ENCODE data around the gene ZNF354B. TPM values are rescaled to one million over a fixed set of nuclear protein-coding genes. Genes with fewer than 3 reads are reported as not detected.
"Not testable (repeated sequence)": the region's sequence is repeated elsewhere in the genome, so short reads cannot be mapped to it uniquely, and the experiment has no call there.

The ZNF354B gene
- polyA plus RNA-seq, 1 donor from 2014 or later: 35.1 TPM

DNA sequence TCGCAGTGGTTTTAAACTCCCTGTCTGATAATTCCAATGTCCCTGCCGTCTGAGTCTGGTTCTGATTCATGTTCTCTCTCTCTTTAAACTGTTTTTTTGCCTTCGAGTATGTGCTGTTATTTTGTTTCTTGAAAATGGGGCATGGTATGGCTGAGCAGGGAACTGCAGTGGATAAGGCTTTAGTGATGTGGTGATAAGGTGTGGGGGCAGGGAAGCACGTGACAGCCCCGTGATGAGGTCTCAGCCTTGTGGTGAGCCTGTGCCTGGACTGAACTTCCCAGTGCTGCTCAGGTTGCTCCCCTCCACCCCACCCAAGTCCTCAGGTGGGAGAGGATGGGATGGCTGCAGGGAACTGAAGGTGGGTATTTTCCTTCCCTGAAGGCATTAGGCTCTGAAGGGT is 5.5 kb upstream of the ZNF354B start:
- no peak overlapping the region for H2AFZ ChIP-seq (ENCODE audit: low read depth, low read length)
- no peak overlapping the region for H3K4me3 ChIP-seq (ENCODE audit: low read length)
- no peaks in the 10 kb centered on the region for H3F3A ChIP-seq (ENCODE audit: insufficient read depth, low read length, poor library complexity, severe bottlenecking)
- TF ChIP-seq, protein P1, sequence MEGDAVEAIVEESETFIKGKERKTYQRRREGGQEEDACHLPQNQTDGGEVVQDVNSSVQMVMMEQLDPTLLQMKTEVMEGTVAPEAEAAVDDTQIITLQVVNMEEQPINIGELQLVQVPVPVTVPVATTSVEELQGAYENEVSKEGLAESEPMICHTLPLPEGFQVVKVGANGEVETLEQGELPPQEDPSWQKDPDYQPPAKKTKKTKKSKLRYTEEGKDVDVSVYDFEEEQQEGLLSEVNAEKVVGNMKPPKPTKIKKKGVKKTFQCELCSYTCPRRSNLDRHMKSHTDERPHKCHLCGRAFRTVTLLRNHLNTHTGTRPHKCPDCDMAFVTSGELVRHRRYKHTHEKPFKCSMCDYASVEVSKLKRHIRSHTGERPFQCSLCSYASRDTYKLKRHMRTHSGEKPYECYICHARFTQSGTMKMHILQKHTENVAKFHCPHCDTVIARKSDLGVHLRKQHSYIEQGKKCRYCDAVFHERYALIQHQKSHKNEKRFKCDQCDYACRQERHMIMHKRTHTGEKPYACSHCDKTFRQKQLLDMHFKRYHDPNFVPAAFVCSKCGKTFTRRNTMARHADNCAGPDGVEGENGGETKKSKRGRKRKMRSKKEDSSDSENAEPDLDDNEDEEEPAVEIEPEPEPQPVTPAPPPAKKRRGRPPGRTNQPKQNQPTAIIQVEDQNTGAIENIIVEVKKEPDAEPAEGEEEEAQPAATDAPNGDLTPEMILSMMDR (IDR thresholded peaks at IDR 0.05; ENCODE audit: poor library complexity, severe bottlenecking): no peak
- no peak overlapping the region for H3K27ac ChIP-seq (ENCODE audit: low read length)
- no peak overlapping the region for H3K4me2 ChIP-seq (ENCODE audit: low read length)
- no peaks in the 10 kb centered on the region for H3K36me3 ChIP-seq (ENCODE audit: insufficient read depth, low read length)
- H3K79me2 ChIP-seq (replicated peaks; ENCODE audit: insufficient read depth, low read length): no peaks in the 10 kb centered on the region
- no peaks in the 10 kb centered on the region for H4K20me1 ChIP-seq (ENCODE audit: insufficient read depth)
- no peak overlapping the region for H3K9ac ChIP-seq (ENCODE audit: low read length)
- H3K9me2 ChIP-seq (ENCODE audit: insufficient read depth, low read length): no peaks in the 10 kb centered on the region
- no peaks in the 10 kb centered on the region for H3K27me3 ChIP-seq (ENCODE audit: insufficient read depth, low read depth, low read length)
- no peaks in the 10 kb centered on the region for H3K9me3 ChIP-seq (ENCODE audit: low read length)

DNA sequence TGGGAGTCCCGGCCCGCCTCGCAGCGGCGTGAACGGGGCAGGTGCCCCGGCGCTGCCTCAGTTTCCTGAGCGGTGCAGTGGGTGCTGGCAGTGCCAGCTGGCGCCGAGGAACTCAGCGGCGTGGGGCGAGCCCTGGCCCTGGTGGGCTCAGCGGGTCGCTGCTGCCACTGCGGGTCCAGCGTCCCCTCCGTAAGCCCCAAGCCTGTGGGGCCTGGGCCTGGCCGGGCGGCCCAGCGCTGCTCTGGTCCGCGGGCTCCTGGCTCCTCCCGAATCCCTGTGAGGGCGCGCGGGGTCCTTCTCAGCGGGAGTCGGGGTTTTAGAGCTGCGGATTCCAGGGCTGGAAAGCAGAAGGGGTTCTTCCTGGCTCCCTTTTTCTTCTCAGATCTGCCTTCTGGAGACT is 862 bp downstream of the ZNF354B start:
- H3K9me3 ChIP-seq (ENCODE audit: low read length); H3K4me2 ChIP-seq (ENCODE audit: low read length); H4K20me1 ChIP-seq (ENCODE audit: insufficient read depth); H2AFZ ChIP-seq (ENCODE audit: low read depth, low read length); H3K79me2 ChIP-seq (replicated peaks; ENCODE audit: insufficient read depth, low read length); H3F3A ChIP-seq (ENCODE audit: insufficient read depth, low read length, poor library complexity, severe bottlenecking); H3K27me3 ChIP-seq (ENCODE audit: insufficient read depth, low read depth, low read length); H3K9me2 ChIP-seq (ENCODE audit: insufficient read depth, low read length); H3K27ac ChIP-seq (ENCODE audit: low read length); H3K36me3 ChIP-seq (ENCODE audit: insufficient read depth, low read length): not testable (repeated sequence)
- Histone ChIP-seq H3K9ac (ENCODE audit: low read length) (peak overlapping the region; percentile 75), H3K4me3 (ENCODE audit: low read length) (peak overlapping the region; percentile 83)

DNA sequence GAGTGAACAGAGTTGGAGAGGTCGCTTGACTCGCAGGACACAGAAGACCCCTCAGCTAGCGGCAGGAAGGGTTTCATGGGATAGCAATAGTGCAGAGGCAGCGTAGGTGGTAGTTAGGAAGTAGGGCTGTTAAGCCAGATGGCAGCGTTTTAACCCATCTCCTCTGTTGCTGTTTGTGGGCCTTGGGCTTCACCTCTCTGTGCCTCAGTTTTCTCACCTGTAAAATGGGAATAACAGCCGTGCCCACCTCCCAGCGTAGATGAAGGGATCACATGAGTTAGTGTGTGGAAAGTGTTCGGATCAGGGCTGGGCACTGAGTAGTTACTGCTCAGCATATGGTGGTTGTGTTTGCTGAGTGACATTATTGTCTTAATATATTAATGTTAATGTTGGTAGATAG is 1.9 kb downstream of the ZNF354B start:
- H3K27ac ChIP-seq (ENCODE audit: low read length): no peak overlapping the region
- no peak overlapping the region for H3K4me2 ChIP-seq (ENCODE audit: low read length)
- no peaks in the 10 kb centered on the region for H3K27me3 ChIP-seq (ENCODE audit: insufficient read depth, low read depth, low read length)
- H3K9ac ChIP-seq (ENCODE audit: low read length): no peak overlapping the region
- H3K79me2 ChIP-seq (replicated peaks; ENCODE audit: insufficient read depth, low read length): no peaks in the 10 kb centered on the region
- no peak overlapping the region for H2AFZ ChIP-seq (ENCODE audit: low read depth, low read length)
- H3K9me3 ChIP-seq (ENCODE audit: low read length): no peaks in the 10 kb centered on the region
- no peaks in the 10 kb centered on the region for H3K9me2 ChIP-seq (ENCODE audit: insufficient read depth, low read length)
- no peaks in the 10 kb centered on the region for H3F3A ChIP-seq (ENCODE audit: insufficient read depth, low read length, poor library complexity, severe bottlenecking)
- H3K4me3 ChIP-seq (ENCODE audit: low read length): peak overlapping the region; percentile 50
- TF ChIP-seq POLR2AphosphoS5 (IDR thresholded peaks at IDR 0.05) (no peak), EZH2 (IDR thresholded peaks at IDR 0.05; ENCODE audit: borderline replicate concordance, insufficient read depth, low read length, poor library complexity, severe bottlenecking) (no peak), TAF1 (IDR thresholded peaks at IDR 0.05; ENCODE audit: low read depth) (no peak), MXI1 (conservative IDR thresholded peaks at IDR 0.05; ENCODE audit: poor library complexity, severe bottlenecking) (no peak), RAD21 (conservative IDR thresholded peaks at IDR 0.05) (no peak), SMC3 (conservative IDR thresholded peaks at IDR 0.05; ENCODE audit: poor library complexity) (no peak), EP300 (conservative IDR thresholded peaks at IDR 0.05; ENCODE audit: poor library complexity, severe bottlenecking) (no peak)
- TF ChIP-seq, protein P2, sequence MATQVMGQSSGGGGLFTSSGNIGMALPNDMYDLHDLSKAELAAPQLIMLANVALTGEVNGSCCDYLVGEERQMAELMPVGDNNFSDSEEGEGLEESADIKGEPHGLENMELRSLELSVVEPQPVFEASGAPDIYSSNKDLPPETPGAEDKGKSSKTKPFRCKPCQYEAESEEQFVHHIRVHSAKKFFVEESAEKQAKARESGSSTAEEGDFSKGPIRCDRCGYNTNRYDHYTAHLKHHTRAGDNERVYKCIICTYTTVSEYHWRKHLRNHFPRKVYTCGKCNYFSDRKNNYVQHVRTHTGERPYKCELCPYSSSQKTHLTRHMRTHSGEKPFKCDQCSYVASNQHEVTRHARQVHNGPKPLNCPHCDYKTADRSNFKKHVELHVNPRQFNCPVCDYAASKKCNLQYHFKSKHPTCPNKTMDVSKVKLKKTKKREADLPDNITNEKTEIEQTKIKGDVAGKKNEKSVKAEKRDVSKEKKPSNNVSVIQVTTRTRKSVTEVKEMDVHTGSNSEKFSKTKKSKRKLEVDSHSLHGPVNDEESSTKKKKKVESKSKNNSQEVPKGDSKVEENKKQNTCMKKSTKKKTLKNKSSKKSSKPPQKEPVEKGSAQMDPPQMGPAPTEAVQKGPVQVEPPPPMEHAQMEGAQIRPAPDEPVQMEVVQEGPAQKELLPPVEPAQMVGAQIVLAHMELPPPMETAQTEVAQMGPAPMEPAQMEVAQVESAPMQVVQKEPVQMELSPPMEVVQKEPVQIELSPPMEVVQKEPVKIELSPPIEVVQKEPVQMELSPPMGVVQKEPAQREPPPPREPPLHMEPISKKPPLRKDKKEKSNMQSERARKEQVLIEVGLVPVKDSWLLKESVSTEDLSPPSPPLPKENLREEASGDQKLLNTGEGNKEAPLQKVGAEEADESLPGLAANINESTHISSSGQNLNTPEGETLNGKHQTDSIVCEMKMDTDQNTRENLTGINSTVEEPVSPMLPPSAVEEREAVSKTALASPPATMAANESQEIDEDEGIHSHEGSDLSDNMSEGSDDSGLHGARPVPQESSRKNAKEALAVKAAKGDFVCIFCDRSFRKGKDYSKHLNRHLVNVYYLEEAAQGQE (IDR thresholded peaks at IDR 0.05; ENCODE audit: borderline replicate concordance): no peak
- TF ChIP-seq, protein P1 (IDR thresholded peaks at IDR 0.05; ENCODE audit: poor library complexity, severe bottlenecking): no peak
- no peaks in the 10 kb centered on the region for H3K36me3 ChIP-seq (ENCODE audit: insufficient read depth, low read length)
- H4K20me1 ChIP-seq (ENCODE audit: insufficient read depth): no peaks in the 10 kb centered on the region

Data from neural cell (in vitro differentiated cells).